Measurements from ENCODE around the gene FRK. TPM values are rescaled to one million over a fixed set of nuclear protein-coding genes. Genes with fewer than 3 reads are reported as not detected.
A peak's percentile ranks its signal among the peaks of the same experiment; 100 is the strongest.
"Not testable (repeated sequence)": the region's sequence is repeated elsewhere in the genome, so short reads cannot be mapped to it uniquely, and the experiment has no call there.

FRK gene
- total and polyA plus RNA-seq, 2 experiments from 2014 or later: 0.45 to 0.71 TPM

GRCh38 chr6:115932481-115932880 is 128.2 kb downstream of the FRK start:
- Histone ChIP-seq H3K4me3 (no peak overlapping the region), H3K9me3 (ENCODE audit: low read depth) (no peaks in the 10 kb centered on the region), H3K4me1 (ENCODE audit: low read depth) (no peaks in the 10 kb centered on the region), H3K27me3 (no peaks in the 10 kb centered on the region), H3K27ac (no peak overlapping the region), H3K36me3 (no peaks in the 10 kb centered on the region)
- TF ChIP-seq CTCF (IDR thresholded peaks at IDR 0.05; ENCODE audit: low read depth, low read length): no peak
- peak in 1 of 2 donors; percentile 36 for DNase-seq (ENCODE audit: low read depth in 1 of 2, low spot score in 1 of 2)

- not testable (repeated sequence) for DNase-seq (ENCODE audit: low read depth in 1 of 2, low spot score in 1 of 2); H3K4me3 ChIP-seq; H3K27me3 ChIP-seq; H3K36me3 ChIP-seq; H3K27ac ChIP-seq; H3K9me3 ChIP-seq (ENCODE audit: low read depth); H3K4me1 ChIP-seq (ENCODE audit: low read depth)
Observed at GRCh38 chr6:115928000-115928399, 132.7 kb downstream of the FRK start.

- no peak for TF ChIP-seq CTCF (IDR thresholded peaks at IDR 0.05; ENCODE audit: low read depth, low read length)
- no peaks in the 10 kb centered on the region for H3K9me3 ChIP-seq (ENCODE audit: low read depth)
- no peak overlapping the region for H3K4me3 ChIP-seq
- no peak for DNase-seq (ENCODE audit: low read depth in 1 of 2, low spot score in 1 of 2)
- H3K36me3 ChIP-seq: no peaks in the 10 kb centered on the region
- H3K27ac ChIP-seq: no peak overlapping the region
- H3K27me3 ChIP-seq: no peaks in the 10 kb centered on the region
- no peaks in the 10 kb centered on the region for H3K4me1 ChIP-seq (ENCODE audit: low read depth)
Observed at GRCh38 chr6:115922971-115923370, 137.7 kb downstream of the FRK start.

GRCh38 chr6:115914098-115914497 is 146.6 kb downstream of the FRK start:
- Histone ChIP-seq H3K27ac (no peak overlapping the region), H3K27me3 (no peaks in the 10 kb centered on the region), H3K36me3 (no peaks in the 10 kb centered on the region), H3K4me3 (no peak overlapping the region), H3K9me3 (ENCODE audit: low read depth) (no peaks in the 10 kb centered on the region), H3K4me1 (ENCODE audit: low read depth) (no peaks in the 10 kb centered on the region)
- DNase-seq (ENCODE audit: low read depth in 1 of 2, low spot score in 1 of 2): peak in 1 of 2 donors; percentile 45
- no peak for TF ChIP-seq CTCF (IDR thresholded peaks at IDR 0.05; ENCODE audit: low read depth, low read length)

GRCh38 chr6:115909923-115910546 is 150.7 kb downstream of the FRK start:
- Histone ChIP-seq H3K36me3 (no peaks in the 10 kb centered on the region), H3K27me3 (no peaks in the 10 kb centered on the region), H3K9me3 (ENCODE audit: low read depth) (no peaks in the 10 kb centered on the region), H3K4me3 (no peak overlapping the region), H3K4me1 (ENCODE audit: low read depth) (no peaks in the 10 kb centered on the region), H3K27ac (no peak overlapping the region)
- DNase-seq (ENCODE audit: low read depth in 1 of 2, low spot score in 1 of 2): no peak
- no peak for TF ChIP-seq CTCF (IDR thresholded peaks at IDR 0.05; ENCODE audit: low read depth, low read length)

GRCh38 chr6:115908906-115909559 is 151.7 kb downstream of the FRK start:
- Histone ChIP-seq H3K4me1 (ENCODE audit: low read depth) (no peaks in the 10 kb centered on the region), H3K36me3 (no peaks in the 10 kb centered on the region), H3K4me3 (no peak overlapping the region), H3K27me3 (no peaks in the 10 kb centered on the region), H3K9me3 (ENCODE audit: low read depth) (no peaks in the 10 kb centered on the region), H3K27ac (no peak overlapping the region)
- no peak for TF ChIP-seq CTCF (IDR thresholded peaks at IDR 0.05; ENCODE audit: low read depth, low read length)
- DNase-seq (ENCODE audit: low read depth in 1 of 2, low spot score in 1 of 2): no peak
